ENCODE data around the gene HDAC8.

DNA sequence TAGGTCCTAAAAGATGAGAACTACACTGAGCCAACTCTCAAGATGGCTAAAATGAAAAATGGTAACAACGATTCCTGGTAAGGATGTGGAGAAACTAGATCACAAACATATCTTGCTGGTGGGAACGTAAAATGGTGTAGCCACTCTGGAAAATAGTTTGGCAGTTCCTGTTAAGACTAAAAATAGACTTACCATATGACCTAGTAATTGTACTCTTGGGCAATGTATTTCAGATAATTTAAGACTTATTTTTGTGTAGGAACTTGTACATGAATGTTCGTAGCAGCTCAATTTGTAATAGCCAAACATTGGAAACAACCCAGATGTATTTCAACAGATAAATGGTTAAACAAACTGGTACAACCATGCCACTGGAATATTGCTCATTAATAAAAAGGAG lies 106.2 kb downstream of the HDAC8 start:
- TF ChIP-seq, protein P1, sequence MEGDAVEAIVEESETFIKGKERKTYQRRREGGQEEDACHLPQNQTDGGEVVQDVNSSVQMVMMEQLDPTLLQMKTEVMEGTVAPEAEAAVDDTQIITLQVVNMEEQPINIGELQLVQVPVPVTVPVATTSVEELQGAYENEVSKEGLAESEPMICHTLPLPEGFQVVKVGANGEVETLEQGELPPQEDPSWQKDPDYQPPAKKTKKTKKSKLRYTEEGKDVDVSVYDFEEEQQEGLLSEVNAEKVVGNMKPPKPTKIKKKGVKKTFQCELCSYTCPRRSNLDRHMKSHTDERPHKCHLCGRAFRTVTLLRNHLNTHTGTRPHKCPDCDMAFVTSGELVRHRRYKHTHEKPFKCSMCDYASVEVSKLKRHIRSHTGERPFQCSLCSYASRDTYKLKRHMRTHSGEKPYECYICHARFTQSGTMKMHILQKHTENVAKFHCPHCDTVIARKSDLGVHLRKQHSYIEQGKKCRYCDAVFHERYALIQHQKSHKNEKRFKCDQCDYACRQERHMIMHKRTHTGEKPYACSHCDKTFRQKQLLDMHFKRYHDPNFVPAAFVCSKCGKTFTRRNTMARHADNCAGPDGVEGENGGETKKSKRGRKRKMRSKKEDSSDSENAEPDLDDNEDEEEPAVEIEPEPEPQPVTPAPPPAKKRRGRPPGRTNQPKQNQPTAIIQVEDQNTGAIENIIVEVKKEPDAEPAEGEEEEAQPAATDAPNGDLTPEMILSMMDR (IDR thresholded peaks at IDR 0.05) = no peak
- TF ChIP-seq POLR2A (IDR thresholded peaks at IDR 0.05) = no peak

All from tibial nerve (tissue), 3 donors.